Activated naive CD4-positive, alpha-beta T cell treated with anti-CD3 and anti-CD28 coated beads for 36 hours (primary cell): ENCODE results near the gene LVRN. TPM values are rescaled to one million over a fixed set of nuclear protein-coding genes. Genes with fewer than 3 reads are reported as not detected.

ENCODE experiments used
- CTCF ChIA-PET: fragments of 350-600 bp; sonication (Branson Sonifier 250); formaldehyde crosslinking; loops from one replicate; lab custom pipeline; 2021; ENCODE audit warnings: antibody characterized with exemption; lab: Charles Lee
- DNase-seq: peaks from one replicate; pipeline ENCODE4 v3.0.0-alpha.2; 2020
- H3K27ac Mint-ChIP-seq: one replicate; pipeline ENCODE4 v1.8.0; 2021; ENCODE audit warnings: mild to moderate bottlenecking, mixed read lengths
- H3K27me3 Mint-ChIP-seq: one replicate; pipeline ENCODE4 v1.8.0; 2021; ENCODE audit warnings: low read depth, mixed read lengths
- H3K36me3 Mint-ChIP-seq: one replicate; pipeline ENCODE4 v1.8.0; 2021; ENCODE audit warnings: low read depth, mixed read lengths
- H3K4me1 Mint-ChIP-seq: one replicate; pipeline ENCODE4 v1.8.0; 2021; ENCODE audit warnings: low read depth, mixed read lengths
- H3K4me3 Mint-ChIP-seq: one replicate; pipeline ENCODE4 v1.8.0; 2021; ENCODE audit warnings: mild to moderate bottlenecking, moderate library complexity, mixed read lengths
- H3K9me3 Mint-ChIP-seq: one replicate; pipeline ENCODE4 v1.8.0; 2021; ENCODE audit warnings: mixed read lengths
- intact Hi-C: fragments of 100-400 bp; cut with micrococcal nuclease; formaldehyde crosslinking; loops from one replicate; pipeline ENCODE4 v1.15.1; 2023
- total RNA-seq, 2 experiments: library from RNA; stranded (reverse); gene quantifications; one replicate each; pipeline ENCODE4 v1.2.3, GENCODE V29; 2021

Gene LVRN
- total RNA-seq, 2 experiments from 2014 or later: not detected

GRCh38 chr5:116044073-116044472, 81.8 kb downstream of the LVRN start:
- Mint-ChIP-seq H3K27me3 (peaks cover 9% of the 10 kb centered on the region), H3K4me3 (no peak overlapping the region), H3K9me3 (no peaks in the 10 kb centered on the region), H3K36me3 (no peaks in the 10 kb centered on the region), H3K27ac (no peak overlapping the region), H3K4me1 (no peaks in the 10 kb centered on the region)
- intact Hi-C loops: no loop called here
- no peak for DNase-seq
- CTCF ChIA-PET: interaction anchor here (0.6 kb wide), 1 partner anchor 203 kb away, joined by 3 read pairs; no protein-coding TSS in a partner anchor

DNA sequence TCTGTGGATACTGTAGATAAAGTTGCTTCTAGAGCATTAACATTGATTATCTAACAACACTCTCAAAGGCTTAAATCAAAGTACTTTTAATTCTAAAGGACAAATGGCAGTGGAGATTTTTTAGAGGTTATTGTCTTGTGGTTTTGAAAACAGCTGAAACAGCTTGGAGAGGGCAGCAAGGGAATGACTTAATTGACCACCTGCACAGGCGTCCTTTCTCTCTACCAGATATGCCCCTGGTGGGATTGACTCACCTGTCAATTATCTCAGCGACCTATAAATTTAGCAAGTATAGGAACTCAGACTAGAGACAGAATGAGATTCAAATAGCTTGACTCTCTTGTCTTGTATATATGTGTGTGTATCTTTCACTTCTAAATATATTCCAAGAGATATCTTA, 83.5 kb downstream of the LVRN start:
- intact Hi-C loops: no loop called here
- no peak for DNase-seq
- no peaks in the 10 kb centered on the region for H3K4me1 Mint-ChIP-seq
- no peak overlapping the region for H3K4me3 Mint-ChIP-seq
- peaks cover 4% of the 10 kb centered on the region for H3K27me3 Mint-ChIP-seq
- CTCF ChIA-PET: no interaction called here
- H3K27ac Mint-ChIP-seq: no peak overlapping the region
- no peaks in the 10 kb centered on the region for H3K9me3 Mint-ChIP-seq
- no peaks in the 10 kb centered on the region for H3K36me3 Mint-ChIP-seq

DNA sequence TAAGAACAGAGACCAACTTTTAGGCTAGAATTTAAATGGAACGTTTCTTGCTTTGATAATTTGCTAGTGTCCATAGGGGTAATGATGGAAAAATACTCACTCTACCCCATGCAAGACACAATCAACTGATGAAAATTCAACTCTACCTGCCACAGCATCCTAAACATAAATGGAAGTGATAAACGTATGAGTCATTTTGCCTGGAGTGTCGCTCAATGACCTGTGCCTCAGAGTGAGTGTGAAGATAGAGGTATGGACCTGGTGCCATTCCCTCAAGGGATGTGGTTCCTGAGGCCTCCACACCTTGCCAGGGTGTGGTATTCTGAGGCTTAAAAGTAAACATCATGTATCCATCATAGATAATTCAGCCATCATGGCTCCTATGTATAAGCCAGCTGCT, 84.0 kb downstream of the LVRN start:
- no peak for DNase-seq
- no peak overlapping the region for H3K27ac Mint-ChIP-seq
- intact Hi-C loops: no loop called here
- no peaks in the 10 kb centered on the region for H3K36me3 Mint-ChIP-seq
- CTCF ChIA-PET: no interaction called here
- H3K4me1 Mint-ChIP-seq: no peaks in the 10 kb centered on the region
- H3K27me3 Mint-ChIP-seq: peaks cover 4% of the 10 kb centered on the region
- no peak overlapping the region for H3K4me3 Mint-ChIP-seq
- H3K9me3 Mint-ChIP-seq: no peaks in the 10 kb centered on the region

- intact Hi-C loops: no loop called here
- Mint-ChIP-seq H3K27me3 (peaks cover 4% of the 10 kb centered on the region), H3K36me3 (no peaks in the 10 kb centered on the region), H3K4me3 (no peak overlapping the region), H3K27ac (no peak overlapping the region), H3K4me1 (no peaks in the 10 kb centered on the region), H3K9me3 (no peaks in the 10 kb centered on the region)
- DNase-seq: no peak
- CTCF ChIA-PET: no interaction called here
These were observed 84.5 kb downstream of the LVRN start for GRCh38 chr5:116046823-116047222.

DNA sequence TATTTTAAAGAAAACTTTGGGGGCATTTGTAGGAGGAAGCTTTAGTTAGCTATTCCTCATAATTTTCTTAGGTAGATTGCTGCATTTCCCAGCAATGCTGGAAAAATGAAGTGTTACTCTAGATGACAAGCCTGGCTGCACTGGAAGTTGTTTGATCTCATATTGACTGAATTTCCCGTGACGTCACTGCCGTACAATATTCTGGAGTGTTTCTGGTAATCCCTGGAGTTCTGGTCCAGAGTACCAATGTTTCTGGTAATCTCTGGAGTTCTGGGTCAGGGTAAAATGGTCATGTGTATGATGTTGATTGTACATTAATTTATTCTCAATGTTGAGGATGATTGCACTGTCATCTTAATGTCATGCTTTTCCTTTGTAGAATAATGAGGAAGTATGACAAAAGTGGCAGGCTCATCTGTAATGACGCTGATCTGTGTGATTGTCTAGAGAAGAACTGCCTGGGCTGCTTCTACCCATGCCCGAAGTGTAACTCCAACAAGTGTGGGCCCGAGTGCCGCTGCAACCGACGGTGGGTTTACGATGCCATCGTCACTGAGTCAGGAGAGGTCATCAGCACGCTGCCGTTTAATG, 96.2 kb downstream of the LVRN start:
- H3K9me3 Mint-ChIP-seq: no peaks in the 10 kb centered on the region
- CTCF ChIA-PET: no interaction called here
- no peaks in the 10 kb centered on the region for H3K4me1 Mint-ChIP-seq
- DNase-seq: no peak
- no peak overlapping the region for H3K4me3 Mint-ChIP-seq
- H3K36me3 Mint-ChIP-seq: no peaks in the 10 kb centered on the region
- H3K27ac Mint-ChIP-seq: no peak overlapping the region
- intact Hi-C loops: no loop called here
- H3K27me3 Mint-ChIP-seq: peaks cover 28% of the 10 kb centered on the region

GRCh38 chr5:116062352-116062751, 100.1 kb downstream of the LVRN start:
- Mint-ChIP-seq H3K9me3 (no peaks in the 10 kb centered on the region), H3K4me3 (no peak overlapping the region), H3K27ac (no peak overlapping the region), H3K36me3 (no peaks in the 10 kb centered on the region), H3K27me3 (peaks cover 44% of the 10 kb centered on the region), H3K4me1 (no peaks in the 10 kb centered on the region)
- no peak for DNase-seq
- CTCF ChIA-PET: no interaction called here
- intact Hi-C loops: no loop called here

GRCh38 chr5:116063950-116064349, 101.7 kb downstream of the LVRN start:
- no peak for DNase-seq
- H3K9me3 Mint-ChIP-seq: no peaks in the 10 kb centered on the region
- CTCF ChIA-PET: no interaction called here
- H3K27ac Mint-ChIP-seq: no peak overlapping the region
- no peak overlapping the region for H3K4me3 Mint-ChIP-seq
- no peaks in the 10 kb centered on the region for H3K36me3 Mint-ChIP-seq
- intact Hi-C loops: no loop called here
- H3K4me1 Mint-ChIP-seq: no peaks in the 10 kb centered on the region
- H3K27me3 Mint-ChIP-seq: peaks cover 30% of the 10 kb centered on the region

DNA sequence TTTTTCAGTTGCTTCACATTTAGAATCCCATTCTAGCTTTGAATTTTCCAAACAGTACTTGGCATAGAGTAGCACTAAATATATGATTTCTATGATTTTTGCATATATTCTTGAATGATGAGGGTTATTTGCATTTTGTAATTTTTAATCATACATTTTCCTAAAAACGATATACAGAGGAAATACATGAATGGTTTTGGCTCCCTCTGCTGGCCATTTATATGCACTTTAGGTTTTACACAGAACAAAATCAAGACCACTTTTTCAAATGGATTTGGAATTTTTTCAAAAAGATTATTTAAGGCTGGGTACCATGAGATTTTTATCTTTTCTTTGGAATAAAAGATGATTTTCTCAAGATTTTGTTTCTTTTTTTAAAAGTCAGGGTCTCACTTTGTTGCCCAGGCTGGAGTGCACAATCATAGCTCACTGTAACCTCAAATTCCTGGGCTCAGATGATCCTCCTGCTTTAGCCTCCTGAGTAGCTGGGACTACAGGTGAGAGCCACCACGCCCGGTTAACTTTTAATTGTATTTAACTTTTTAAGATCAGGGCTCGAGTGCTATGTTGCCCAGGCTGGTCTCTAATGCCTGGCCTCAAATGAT, 105.9 kb downstream of the LVRN start:
- intact Hi-C loops: loop anchor here (1.0 kb wide), 5 partner anchors 180 to 970 kb away; no protein-coding TSS in a partner anchor
- H3K9me3 Mint-ChIP-seq: no peaks in the 10 kb centered on the region
- H3K36me3 Mint-ChIP-seq: no peaks in the 10 kb centered on the region
- H3K4me1 Mint-ChIP-seq: no peaks in the 10 kb centered on the region
- H3K4me3 Mint-ChIP-seq: no peak overlapping the region
- CTCF ChIA-PET: interaction anchor here (0.7 to 3.2 kb wide), 13 partner anchors 9 to 716 kb away, joined by 3 to 26 read pairs (median 3); no protein-coding TSS in a partner anchor
- H3K27me3 Mint-ChIP-seq: peaks cover 22% of the 10 kb centered on the region
- DNase-seq: peak; percentile 55
- no peak overlapping the region for H3K27ac Mint-ChIP-seq

DNA sequence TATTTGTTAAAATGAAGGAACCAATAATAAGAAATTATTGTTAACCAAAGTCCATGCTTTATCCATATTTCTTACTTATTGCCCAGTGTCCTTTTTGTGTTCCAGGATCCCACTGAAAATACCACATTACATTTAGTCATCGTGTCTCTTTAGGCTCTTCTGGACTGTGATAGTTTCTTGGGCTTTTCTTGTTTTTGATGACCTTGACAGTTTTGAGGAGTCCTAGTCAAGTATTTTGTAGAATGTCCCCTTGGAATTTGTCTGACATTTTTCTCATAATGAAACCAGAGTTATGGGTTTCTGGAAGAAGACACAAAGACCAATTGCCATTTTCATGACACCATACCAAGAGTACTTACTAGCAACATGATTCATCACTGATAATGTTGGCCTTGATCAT, 108.9 kb downstream of the LVRN start:
- Mint-ChIP-seq H3K4me1 (peaks cover 12% of the 10 kb centered on the region), H3K27ac (no peak overlapping the region), H3K4me3 (no peak overlapping the region), H3K36me3 (no peaks in the 10 kb centered on the region), H3K9me3 (no peaks in the 10 kb centered on the region), H3K27me3 (peaks cover 9% of the 10 kb centered on the region)
- intact Hi-C loops: no loop called here
- CTCF ChIA-PET: no interaction called here
- no peak for DNase-seq

- peaks cover 2% of the 10 kb centered on the region for H3K9me3 Mint-ChIP-seq
- no peak for DNase-seq
- no peaks in the 10 kb centered on the region for H3K36me3 Mint-ChIP-seq
- intact Hi-C loops: loop anchor here (5.0 kb wide), 2 partner anchors 338 to 613 kb away; no protein-coding TSS in a partner anchor
- peaks cover 3% of the 10 kb centered on the region for H3K27me3 Mint-ChIP-seq
- peaks cover 24% of the 10 kb centered on the region for H3K4me1 Mint-ChIP-seq
- CTCF ChIA-PET: interaction anchor here (1.4 kb wide), 1 partner anchor 10 kb away, joined by 4 read pairs; the partner anchor contains the start of gene COMMD10
- no peak overlapping the region for H3K4me3 Mint-ChIP-seq
- no peak overlapping the region for H3K27ac Mint-ChIP-seq
These were observed 113.0 kb downstream of the LVRN start for GRCh38 chr5:116075191-116075831.

DNA sequence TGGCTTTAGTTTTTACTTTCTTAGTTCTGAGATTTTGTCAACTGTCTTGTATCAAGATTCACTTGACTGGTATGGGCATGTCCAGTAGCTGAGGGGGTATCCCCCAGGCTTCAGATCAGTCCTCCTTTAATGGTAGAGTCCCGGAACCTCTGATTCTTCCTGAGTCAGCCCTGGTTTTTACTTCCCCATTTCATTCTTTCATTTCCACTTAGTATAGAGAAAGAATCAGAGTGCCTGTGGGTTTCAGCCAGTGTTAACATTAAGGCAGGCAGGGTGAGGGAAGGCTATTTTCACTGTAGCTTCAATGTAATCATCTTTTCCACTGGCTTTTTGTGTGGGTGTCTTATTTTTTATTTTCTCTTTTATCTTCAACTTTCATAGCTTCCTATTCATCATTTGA, 114.2 kb downstream of the LVRN start:
- Mint-ChIP-seq H3K4me3 (no peak overlapping the region), H3K9me3 (peaks cover 2% of the 10 kb centered on the region), H3K4me1 (peaks cover 25% of the 10 kb centered on the region), H3K27ac (peak overlapping the region; percentile 17), H3K36me3 (peaks cover 7% of the 10 kb centered on the region), H3K27me3 (peaks cover 3% of the 10 kb centered on the region)
- intact Hi-C loops: loop anchor here (1.0 to 5.0 kb wide), 4 partner anchors 8 to 614 kb away; partner anchors contain the start of genes AP3S1 and ATG12
- peak; percentile 41 for DNase-seq
- CTCF ChIA-PET: interaction anchor here (0.7 to 1.4 kb wide), 2 partner anchors 8 to 9 kb away, joined by 3 to 4 read pairs; partner anchors contain the start of gene COMMD10
